GM21737 (cell line): Measurements from ENCODE around the gene NHEJ1.

Experiments
- ATAC-seq: cut with Tn5 transposase; IDR thresholded peaks from one replicate; pipeline ENCODE4 v1.9.1; 2021; ENCODE audit warnings: mild to moderate bottlenecking, moderate library complexity; ENCODE audit not compliant: unreplicated experiment

The NHEJ1 gene

GRCh38 chr2:219124381-219125110 lies 36.1 kb downstream of the NHEJ1 start:
- no peak for ATAC-seq

GRCh38 chr2:219123356-219124135 lies 37.1 kb downstream of the NHEJ1 start:
- no peak for ATAC-seq

GRCh38 chr2:219122202-219122980 lies 38.2 kb downstream of the NHEJ1 start:
- no peak for ATAC-seq

- no peak for ATAC-seq
These were observed 40.5 kb downstream of the NHEJ1 start for GRCh38 chr2:219120082-219120481.

- no peak for ATAC-seq
These were observed 41.1 kb downstream of the NHEJ1 start for GRCh38 chr2:219119422-219120043.

DNA sequence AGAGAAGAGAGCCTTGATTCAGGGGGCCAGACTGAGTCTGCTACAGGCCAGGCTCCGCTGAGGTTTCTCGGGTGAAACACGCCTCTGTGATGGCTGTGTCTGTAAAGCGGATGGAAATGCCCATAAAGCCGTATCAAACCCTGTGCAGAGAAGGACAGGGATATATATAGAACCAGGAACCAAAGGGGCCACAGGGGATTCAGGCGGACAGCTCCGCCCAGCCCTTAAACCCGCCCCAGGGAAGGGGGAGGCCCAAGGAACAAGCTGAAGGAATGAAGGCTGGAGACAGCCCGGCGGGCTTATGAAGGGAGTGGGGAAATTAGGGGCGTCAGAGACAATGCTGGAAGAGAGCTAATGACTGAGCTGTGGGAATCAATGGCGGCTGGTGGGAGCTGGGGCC lies 42.1 kb downstream of the NHEJ1 start:
- ATAC-seq, result no peak

DNA sequence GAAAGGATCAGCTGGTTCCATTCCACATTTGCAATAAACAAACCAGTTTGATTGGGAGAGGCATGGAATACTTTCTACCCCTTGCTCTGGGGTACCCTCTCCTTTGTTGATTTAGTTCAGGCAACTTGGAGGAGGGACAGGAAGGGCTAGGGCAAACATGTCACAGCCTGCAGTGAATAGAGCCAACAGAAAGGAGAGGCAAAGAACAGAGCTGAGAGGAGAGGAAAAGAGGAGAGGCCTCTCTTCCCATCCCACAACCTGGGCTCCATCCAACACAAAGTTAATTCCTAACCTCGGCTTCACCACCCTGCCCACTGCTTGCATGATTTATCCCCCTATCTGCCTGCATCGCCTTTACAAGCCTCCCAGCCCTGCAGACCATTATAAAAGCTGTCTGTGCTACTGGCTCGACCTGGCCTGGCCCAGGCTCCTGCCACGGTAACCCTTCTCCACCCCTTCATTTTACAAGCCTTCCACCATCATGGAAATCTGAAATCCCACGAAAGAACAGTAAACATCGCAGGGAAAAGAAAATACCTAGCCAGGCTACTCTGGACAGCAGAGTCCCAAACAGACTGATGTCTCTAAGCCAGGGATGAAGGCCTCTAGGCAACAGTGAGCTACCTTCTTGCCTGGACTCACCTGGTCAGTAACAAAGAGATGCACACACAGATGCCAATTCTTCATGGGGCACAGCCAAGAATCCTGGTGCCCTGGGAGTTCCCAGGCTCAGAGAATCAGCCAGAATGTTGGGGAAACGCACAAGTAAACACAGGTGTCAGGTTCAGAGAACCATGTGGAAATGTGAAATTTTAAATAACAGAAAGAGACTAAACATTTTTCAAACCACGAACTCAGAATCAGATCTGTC lies 43.6 kb downstream of the NHEJ1 start:
- ATAC-seq, result no peak

- ATAC-seq, result no peak
These were observed 47.8 kb downstream of the NHEJ1 start for GRCh38 chr2:219112651-219113338.

- no peak for ATAC-seq
These were observed 48.6 kb downstream of the NHEJ1 start for GRCh38 chr2:219112062-219112406.

GRCh38 chr2:219111375-219112061 lies 49.1 kb downstream of the NHEJ1 start:
- no peak for ATAC-seq

GRCh38 chr2:219109471-219109870 lies 51.1 kb downstream of the NHEJ1 start:
- ATAC-seq, result no peak

DNA sequence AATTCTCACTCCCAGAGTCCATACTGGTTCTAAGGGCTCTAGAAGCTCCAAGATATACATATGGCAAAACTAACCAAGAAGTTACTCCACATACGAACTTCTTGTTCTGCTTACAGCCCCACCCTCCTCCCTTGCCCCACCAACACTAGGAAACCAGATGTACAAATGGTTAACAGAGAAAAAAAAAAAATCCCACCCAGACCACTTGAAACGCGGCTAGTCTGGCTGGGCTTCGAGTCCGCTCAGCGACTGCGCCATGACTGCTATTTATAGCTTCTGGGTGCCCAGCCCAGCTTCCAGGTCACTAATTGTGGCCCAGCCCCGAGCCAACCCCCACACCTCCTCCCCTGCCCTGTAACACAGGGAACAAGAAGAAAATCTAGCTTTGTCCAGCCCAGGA lies 52.9 kb downstream of the NHEJ1 start:
- ATAC-seq, result no peak

DNA sequence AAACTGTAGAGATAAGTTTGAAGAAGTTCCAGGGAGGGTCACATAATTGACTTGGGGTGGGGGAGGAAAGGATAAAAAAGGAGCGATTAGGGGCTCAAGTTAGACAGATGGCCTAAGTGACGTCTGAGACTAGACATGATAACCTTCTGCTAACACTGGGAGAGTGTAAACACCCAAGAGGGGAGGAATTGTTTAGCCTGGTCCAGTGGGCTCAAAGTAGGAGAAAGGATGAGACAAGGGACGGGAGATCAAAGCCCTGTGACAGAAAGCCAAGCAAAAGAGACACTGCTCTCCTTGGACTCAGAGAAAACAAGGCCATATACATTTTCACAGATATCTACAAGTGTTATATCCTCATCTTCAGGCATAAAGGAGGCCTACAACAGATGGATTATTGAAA lies 54.4 kb downstream of the NHEJ1 start:
- no peak for ATAC-seq

- no peak for ATAC-seq
These were observed 56.2 kb downstream of the NHEJ1 start for GRCh38 chr2:219104107-219105035.

- ATAC-seq, result no peak
These were observed 61.3 kb downstream of the NHEJ1 start for GRCh38 chr2:219099329-219099728.

- no peak for ATAC-seq
These were observed 65.1 kb downstream of the NHEJ1 start for GRCh38 chr2:219095406-219095935.

GRCh38 chr2:219094171-219094570 lies 66.4 kb downstream of the NHEJ1 start:
- ATAC-seq, result no peak
